Measurements from ENCODE around the gene GABBR2. TPM values are rescaled to one million over a fixed set of nuclear protein-coding genes. Genes with fewer than 3 reads are reported as not detected.

GABBR2 gene
- total RNA-seq, 1 experiment from 2014 or later: not detected

GRCh38 chr9:98379572-98379971 lies 329.2 kb downstream of the GABBR2 start:
- H3K4me1 ChIP-seq (ENCODE audit: insufficient read depth, low read length, poor library complexity, severe bottlenecking): no peaks in the 10 kb centered on the region
- no peak overlapping the region for H3K4me3 ChIP-seq (ENCODE audit: low read depth, low read length, poor library complexity, severe bottlenecking)
- CTCF ChIA-PET: no interaction called here
- TF ChIP-seq EZH2 (IDR thresholded peaks at IDR 0.05; ENCODE audit: borderline replicate concordance, low read depth, low read length, poor library complexity, severe bottlenecking) (no peak), CTCF (conservative IDR thresholded peaks at IDR 0.05; ENCODE audit: low read depth, low read length) (no peak)
- H3K27me3 ChIP-seq (replicated peaks; ENCODE audit: insufficient read depth, low read depth, low read length, poor library complexity): no peaks in the 10 kb centered on the region
- no peak for DNase-seq (ENCODE audit: low spot score)
- no peaks in the 10 kb centered on the region for H3K36me3 ChIP-seq (ENCODE audit: insufficient read depth, low read length, poor library complexity, severe bottlenecking)
- POLR2A ChIA-PET (ENCODE audit: low non-redundant PET): no interaction called here
- no TSS peak for BruUV-seq (replicated peaks)
- intact Hi-C loops (cut with micrococcal nuclease; ENCODE audit: unreplicated experiment): no loop called here
- H3K9me3 ChIP-seq (ENCODE audit: low read depth, low read length, poor library complexity, severe bottlenecking): no peaks in the 10 kb centered on the region
- H3K27ac ChIP-seq (ENCODE audit: low read depth, low read length, poor library complexity, severe bottlenecking): no peak overlapping the region

- Histone ChIP-seq H3K9me3 (ENCODE audit: low read depth, low read length, poor library complexity, severe bottlenecking) (no peaks in the 10 kb centered on the region), H3K27me3 (replicated peaks; ENCODE audit: insufficient read depth, low read depth, low read length, poor library complexity) (no peaks in the 10 kb centered on the region), H3K27ac (ENCODE audit: low read depth, low read length, poor library complexity, severe bottlenecking) (no peak overlapping the region), H3K4me1 (ENCODE audit: insufficient read depth, low read length, poor library complexity, severe bottlenecking) (no peaks in the 10 kb centered on the region), H3K36me3 (ENCODE audit: insufficient read depth, low read length, poor library complexity, severe bottlenecking) (no peaks in the 10 kb centered on the region), H3K4me3 (ENCODE audit: low read depth, low read length, poor library complexity, severe bottlenecking) (no peak overlapping the region)
- BruUV-seq (replicated peaks): no TSS peak
- TF ChIP-seq CTCF (conservative IDR thresholded peaks at IDR 0.05; ENCODE audit: low read depth, low read length) (no peak), EZH2 (IDR thresholded peaks at IDR 0.05; ENCODE audit: borderline replicate concordance, low read depth, low read length, poor library complexity, severe bottlenecking) (no peak)
- no peak for DNase-seq (ENCODE audit: low spot score)
- CTCF ChIA-PET: no interaction called here
- POLR2A ChIA-PET (ENCODE audit: low non-redundant PET): no interaction called here
- intact Hi-C loops (cut with micrococcal nuclease; ENCODE audit: unreplicated experiment): no loop called here
These were observed 329.9 kb downstream of the GABBR2 start for GRCh38 chr9:98378794-98379193.

- H3K36me3 ChIP-seq (ENCODE audit: insufficient read depth, low read length, poor library complexity, severe bottlenecking): no peaks in the 10 kb centered on the region
- TF ChIP-seq CTCF (conservative IDR thresholded peaks at IDR 0.05; ENCODE audit: low read depth, low read length) (no peak), EZH2 (IDR thresholded peaks at IDR 0.05; ENCODE audit: borderline replicate concordance, low read depth, low read length, poor library complexity, severe bottlenecking) (no peak)
- H3K27ac ChIP-seq (ENCODE audit: low read depth, low read length, poor library complexity, severe bottlenecking): no peak overlapping the region
- no peak overlapping the region for H3K4me3 ChIP-seq (ENCODE audit: low read depth, low read length, poor library complexity, severe bottlenecking)
- DNase-seq (ENCODE audit: low spot score): no peak
- intact Hi-C loops (cut with micrococcal nuclease; ENCODE audit: unreplicated experiment): no loop called here
- CTCF ChIA-PET: no interaction called here
- H3K27me3 ChIP-seq (replicated peaks; ENCODE audit: insufficient read depth, low read depth, low read length, poor library complexity): no peaks in the 10 kb centered on the region
- no TSS peak for BruUV-seq (replicated peaks)
- no peaks in the 10 kb centered on the region for H3K9me3 ChIP-seq (ENCODE audit: low read depth, low read length, poor library complexity, severe bottlenecking)
- POLR2A ChIA-PET (ENCODE audit: low non-redundant PET): no interaction called here
- no peaks in the 10 kb centered on the region for H3K4me1 ChIP-seq (ENCODE audit: insufficient read depth, low read length, poor library complexity, severe bottlenecking)
These were observed 330.4 kb downstream of the GABBR2 start for GRCh38 chr9:98378206-98378780.

Data from A673 (cell line).